GM21360 (cell line): ENCODE data around the gene OR2T8.

ENCODE experiments used
- ATAC-seq: cut with Tn5 transposase; IDR thresholded peaks from one replicate; pipeline ENCODE4 v1.9.1; 2021; ENCODE audit warnings: mild to moderate bottlenecking, moderate library complexity; ENCODE audit not compliant: unreplicated experiment

OR2T8 gene

DNA sequence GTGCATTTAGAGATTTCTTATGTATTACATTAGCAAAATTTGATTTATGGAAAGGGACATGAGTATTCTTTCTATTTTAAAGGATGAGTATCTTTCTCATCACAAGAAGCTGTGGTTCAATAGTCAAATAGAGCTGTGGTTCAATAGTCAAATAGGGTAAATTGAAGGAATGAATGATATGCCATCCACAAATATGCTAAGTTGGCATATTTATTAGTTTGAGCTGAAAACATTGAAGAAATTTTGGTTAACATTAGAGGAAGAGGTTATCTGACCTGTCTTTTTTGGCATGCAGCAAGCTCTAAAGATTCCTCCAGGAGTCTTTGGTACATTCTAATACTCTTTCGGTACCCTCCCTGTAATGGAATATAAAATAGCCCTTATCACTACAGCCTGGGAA lies 33.4 kb downstream of the OR2T8 start:
- ATAC-seq = no peak

DNA sequence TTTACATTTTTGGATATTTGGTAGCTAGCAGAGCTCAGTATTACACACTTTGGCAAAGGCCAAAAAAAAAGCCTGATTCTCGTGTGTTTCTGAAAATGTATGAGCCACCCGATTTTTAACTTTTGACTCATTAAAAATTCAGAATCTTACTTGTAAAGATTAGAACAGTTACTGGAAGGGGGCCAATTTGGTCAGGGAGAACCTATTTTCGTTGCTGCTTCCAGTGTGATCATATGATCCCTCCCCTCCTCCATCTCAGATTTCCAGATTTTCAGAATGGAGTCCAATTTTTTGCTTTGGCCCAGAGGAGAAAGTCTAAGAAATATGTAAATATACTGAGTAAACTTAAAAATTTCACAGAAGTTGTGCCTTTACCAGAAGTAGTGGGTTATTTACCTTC lies 41.7 kb downstream of the OR2T8 start:
- ATAC-seq = no peak

DNA sequence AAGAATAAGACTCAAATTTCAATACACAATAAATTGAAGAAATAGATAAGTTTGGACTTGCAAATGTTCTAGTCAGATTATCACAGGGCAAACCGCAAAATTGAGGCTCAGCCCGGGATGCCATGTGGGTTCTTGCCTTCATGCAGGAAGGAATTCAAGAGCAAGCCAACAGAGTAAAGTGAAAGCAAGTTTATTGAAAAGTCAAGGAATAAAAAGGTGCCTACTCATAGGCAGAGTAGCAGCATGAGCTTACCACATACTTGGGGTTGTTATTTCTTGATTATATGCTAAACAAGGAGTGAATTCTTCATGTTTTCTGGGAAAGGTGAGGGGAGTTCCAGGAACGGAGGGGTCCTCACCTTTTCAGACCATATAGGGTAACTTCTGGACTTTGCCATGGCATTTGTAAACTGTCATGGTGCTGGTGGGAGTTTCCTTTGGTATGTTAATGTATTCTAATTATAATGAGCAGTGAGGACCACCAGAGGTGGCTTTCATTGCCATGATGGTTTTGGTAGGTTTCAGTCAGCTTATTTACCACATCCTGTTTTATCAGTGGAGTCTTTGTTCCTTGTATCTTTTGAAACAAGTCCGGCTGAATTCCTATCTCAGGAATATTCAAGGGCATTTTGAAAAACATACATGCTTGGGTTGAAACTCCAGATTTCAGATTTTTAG lies 43.0 kb downstream of the OR2T8 start:
- no peak for ATAC-seq

DNA sequence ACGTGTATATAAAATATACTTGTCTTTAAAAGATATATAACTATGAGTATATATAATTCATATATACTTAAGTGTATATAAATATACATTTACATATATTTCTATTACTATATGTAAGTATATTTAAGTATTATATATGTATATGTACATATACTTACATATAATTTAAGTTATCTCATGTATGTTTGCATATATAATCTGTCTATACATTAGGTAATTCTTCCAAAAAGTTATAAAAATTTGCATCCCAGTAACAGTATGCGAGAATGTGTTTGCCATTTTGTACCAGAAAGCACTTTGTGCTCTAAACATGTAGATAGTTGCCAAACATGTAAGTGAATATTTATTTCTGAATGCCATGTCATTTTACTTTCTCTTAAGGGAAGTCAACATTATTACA lies 44.9 kb downstream of the OR2T8 start, which contains the start of gene OR2AK2:
OR2AK2 (plus strand) TSS at position 301 of the 400 bp plus-strand sequence. CDS start 144 bp downstream, outside the sequence.
- ATAC-seq = no peak

DNA sequence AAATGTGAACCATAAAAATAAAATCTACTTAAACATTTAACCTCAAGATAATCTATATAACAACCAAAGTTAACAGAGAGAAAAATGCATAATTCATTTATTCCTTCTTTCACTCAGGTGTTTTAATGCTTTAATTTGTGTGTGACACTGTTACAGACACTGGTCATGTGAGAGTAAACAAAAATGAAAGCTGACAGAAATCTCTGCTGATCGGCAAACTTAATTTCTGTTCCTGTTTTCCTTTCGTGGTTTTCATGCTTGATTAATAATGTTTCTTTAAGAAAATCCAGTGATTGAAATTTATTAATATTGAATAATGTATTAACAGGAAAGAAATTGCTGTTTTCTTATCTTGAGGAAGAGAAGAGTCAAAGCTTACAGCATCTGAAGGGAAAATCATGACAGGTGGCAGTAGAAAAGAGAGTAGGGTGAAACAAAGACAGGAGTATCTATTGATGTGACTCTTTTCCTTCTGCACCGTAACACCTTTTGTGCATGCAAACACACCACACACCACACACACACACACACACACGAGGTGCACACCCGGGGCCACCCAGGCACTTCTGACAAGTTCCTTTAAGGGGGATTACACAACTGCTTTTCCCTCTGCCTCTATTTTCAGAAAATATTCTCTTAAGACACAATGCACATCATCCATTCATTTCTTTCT lies 46.6 kb downstream of the OR2T8 start:
- ATAC-seq = peak; percentile 85
